ENCODE data around the gene GORASP1. TPM values are rescaled to one million over a fixed set of nuclear protein-coding genes. Genes with fewer than 3 reads are reported as not detected.
A peak's percentile ranks its signal among the peaks of the same experiment; 100 is the strongest.

Gene GORASP1
- total RNA-seq, 2 donors from 2014 or later = 21.2 to 24.2 TPM

DNA sequence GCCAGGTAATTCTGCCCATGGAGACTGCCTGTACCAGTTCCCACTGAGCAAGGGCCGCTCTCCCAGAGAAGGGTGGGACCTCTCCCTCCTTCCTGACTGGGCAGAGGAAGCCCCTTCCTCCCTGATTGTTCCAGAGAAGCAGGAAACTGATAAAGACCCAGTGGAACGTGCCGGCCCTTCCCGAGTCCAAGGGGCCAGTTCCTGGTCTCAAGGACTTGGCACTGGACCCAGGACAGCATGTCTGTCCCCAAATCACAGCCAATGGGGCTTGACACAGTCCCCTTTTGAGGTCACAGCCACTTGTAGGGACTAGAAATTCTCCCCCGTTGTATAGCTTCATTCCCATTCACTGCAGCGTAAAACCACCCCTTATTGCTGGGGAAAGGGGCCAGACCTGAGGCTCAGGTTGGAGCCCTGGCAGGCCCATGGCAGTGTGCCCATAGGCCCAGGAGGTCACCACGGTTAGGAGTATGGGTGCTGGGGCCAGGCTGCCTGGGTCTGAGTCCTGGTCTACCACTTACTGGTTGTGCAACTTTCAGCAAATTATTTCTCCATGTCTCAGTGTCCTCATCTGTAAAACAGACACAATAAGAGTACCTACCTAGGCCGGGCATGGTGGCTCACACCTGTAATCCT lies 27.9 kb upstream of the GORASP1 start:
- ATAC-seq (replicated peaks) = no peak
- Mint-ChIP-seq H3K4me1 (peaks cover 19% of the 10 kb centered on the region), H3K4me3 (no peak overlapping the region), H3K27ac (peak overlapping the region; percentile 71), H3K9me3 (no peaks in the 10 kb centered on the region), H3K36me3 (ENCODE audit: low read depth) (peaks cover 33% of the 10 kb centered on the region), H3K27me3 (no peaks in the 10 kb centered on the region)

DNA sequence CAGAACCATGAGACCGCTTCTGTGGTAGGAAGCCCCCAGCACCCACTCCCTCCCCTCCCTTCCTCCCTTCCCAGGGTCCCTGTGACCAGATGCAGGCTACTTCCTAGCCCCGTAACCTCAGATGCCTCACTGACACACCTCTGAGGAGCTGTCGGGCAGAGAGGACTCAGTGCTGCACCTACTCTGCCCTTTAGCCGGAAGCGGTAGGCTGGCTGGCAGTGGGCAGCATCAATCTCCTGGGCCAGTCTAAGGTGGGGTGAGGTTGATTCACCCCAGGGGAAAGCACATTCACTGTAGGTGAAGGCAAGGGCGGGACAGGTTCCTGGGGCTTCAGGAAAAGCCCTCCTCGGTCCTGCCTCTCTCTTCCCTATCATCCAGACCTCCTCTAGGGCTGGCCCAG lies 26.9 kb upstream of the GORASP1 start:
- Mint-ChIP-seq H3K4me3 (no peak overlapping the region), H3K4me1 (peaks cover 10% of the 10 kb centered on the region), H3K27ac (peak overlapping the region; percentile 71), H3K9me3 (no peaks in the 10 kb centered on the region), H3K27me3 (no peaks in the 10 kb centered on the region), H3K36me3 (ENCODE audit: low read depth) (peaks cover 24% of the 10 kb centered on the region)
- ATAC-seq (replicated peaks) = no peak

DNA sequence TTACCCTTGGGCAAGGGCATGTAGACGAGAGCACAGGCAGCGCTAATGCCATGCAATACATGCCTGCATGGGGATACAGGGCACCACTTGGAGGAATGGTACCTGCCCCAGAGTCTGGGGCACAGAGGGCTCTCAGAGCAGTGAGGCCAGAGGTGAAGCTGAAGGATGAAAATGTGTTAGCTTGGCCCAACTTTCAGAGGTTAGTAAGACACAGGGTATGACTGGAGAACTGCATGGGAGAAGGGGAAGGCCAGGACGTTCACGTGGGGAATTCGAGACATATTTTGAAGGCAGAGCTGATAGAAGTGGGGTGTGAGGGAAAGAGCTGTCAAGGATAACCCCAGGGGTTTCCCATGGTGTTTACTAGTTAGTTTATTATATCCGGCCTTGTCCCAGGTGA lies 26.4 kb upstream of the GORASP1 start:
- Mint-ChIP-seq H3K27me3 (no peaks in the 10 kb centered on the region), H3K4me3 (no peak overlapping the region), H3K9me3 (no peaks in the 10 kb centered on the region), H3K36me3 (ENCODE audit: low read depth) (peaks cover 22% of the 10 kb centered on the region), H3K27ac (peak overlapping the region; percentile 63), H3K4me1 (peaks cover 6% of the 10 kb centered on the region)
- no peak for ATAC-seq (replicated peaks)

DNA sequence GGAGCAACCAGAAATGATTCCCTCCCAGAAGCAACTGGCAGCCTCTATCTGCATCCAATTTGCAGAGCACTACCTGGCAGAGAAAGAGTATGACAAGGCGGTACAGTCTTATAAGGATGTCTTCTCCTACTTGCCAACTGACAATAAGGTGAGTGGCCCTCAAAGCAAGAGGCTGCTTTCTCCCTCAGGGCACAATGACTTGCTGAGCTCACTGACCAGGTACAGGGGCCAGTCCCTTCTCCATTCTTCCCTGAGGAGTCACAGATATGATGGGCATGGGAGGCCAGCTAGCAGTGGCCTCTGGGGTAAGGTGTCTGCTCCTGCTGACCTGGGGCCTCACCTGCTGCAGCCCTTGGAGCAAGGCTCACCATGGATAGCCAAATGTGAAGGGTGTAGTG lies 25.7 kb upstream of the GORASP1 start:
- no peak for ATAC-seq (replicated peaks)
- no peaks in the 10 kb centered on the region for H3K27me3 Mint-ChIP-seq
- no peak overlapping the region for H3K4me3 Mint-ChIP-seq
- peaks cover 16% of the 10 kb centered on the region for H3K36me3 Mint-ChIP-seq (ENCODE audit: low read depth)
- no peaks in the 10 kb centered on the region for H3K9me3 Mint-ChIP-seq
- H3K4me1 Mint-ChIP-seq = peaks cover 2% of the 10 kb centered on the region
- peak overlapping the region; percentile 63 for H3K27ac Mint-ChIP-seq

DNA sequence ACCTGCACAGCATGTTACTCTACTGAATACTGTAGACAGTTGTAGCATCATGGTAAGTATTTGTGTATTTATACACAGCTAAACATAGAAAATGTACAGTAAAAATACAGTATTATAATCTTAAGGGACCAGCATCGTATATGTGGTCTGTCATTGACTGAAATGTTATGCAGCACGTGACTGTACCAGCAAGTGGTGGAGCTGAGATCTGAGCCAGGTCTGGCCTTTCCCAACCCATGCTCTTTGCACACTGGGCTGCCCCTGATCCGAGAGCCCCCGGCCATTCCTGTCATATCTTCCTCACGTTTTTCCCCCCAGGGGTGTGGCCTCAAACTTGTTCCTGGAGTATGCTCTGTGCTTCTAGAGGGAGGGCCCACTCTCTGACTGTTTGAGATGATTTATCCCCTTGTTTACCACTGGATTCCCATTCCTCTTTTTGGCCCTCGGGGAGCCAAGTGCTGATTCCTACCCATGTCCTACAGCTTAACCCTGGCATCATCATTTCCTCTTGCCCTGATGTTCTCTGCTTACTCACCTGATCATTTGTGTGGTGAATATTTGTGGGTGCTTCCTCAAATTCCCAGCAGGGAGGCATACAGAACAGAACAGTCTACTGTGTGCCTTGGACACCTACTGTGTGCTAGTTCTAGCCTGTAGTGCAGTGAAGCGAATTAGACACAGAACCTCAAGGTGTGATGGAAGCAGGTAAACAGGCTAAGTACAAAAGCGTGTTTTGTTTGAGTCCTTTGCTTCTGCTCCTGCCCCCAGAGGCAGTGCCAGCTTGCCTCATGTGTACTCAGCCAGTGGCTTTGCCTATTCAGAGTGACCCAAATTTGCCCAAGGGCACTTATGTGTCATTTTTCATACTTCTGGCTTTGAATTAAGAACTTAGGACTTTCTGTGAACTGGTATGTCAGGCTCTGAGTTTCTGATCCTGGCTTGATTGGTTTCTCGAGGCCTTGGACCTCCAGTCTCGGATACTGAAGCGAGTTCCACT lies 25.0 kb upstream of the GORASP1 start:
- Mint-ChIP-seq H3K36me3 (ENCODE audit: low read depth) (peaks cover 9% of the 10 kb centered on the region), H3K27ac (peak overlapping the region; percentile 63), H3K4me3 (no peak overlapping the region), H3K9me3 (no peaks in the 10 kb centered on the region), H3K4me1 (peaks cover 9% of the 10 kb centered on the region), H3K27me3 (no peaks in the 10 kb centered on the region)
- no peak for ATAC-seq (replicated peaks)

DNA sequence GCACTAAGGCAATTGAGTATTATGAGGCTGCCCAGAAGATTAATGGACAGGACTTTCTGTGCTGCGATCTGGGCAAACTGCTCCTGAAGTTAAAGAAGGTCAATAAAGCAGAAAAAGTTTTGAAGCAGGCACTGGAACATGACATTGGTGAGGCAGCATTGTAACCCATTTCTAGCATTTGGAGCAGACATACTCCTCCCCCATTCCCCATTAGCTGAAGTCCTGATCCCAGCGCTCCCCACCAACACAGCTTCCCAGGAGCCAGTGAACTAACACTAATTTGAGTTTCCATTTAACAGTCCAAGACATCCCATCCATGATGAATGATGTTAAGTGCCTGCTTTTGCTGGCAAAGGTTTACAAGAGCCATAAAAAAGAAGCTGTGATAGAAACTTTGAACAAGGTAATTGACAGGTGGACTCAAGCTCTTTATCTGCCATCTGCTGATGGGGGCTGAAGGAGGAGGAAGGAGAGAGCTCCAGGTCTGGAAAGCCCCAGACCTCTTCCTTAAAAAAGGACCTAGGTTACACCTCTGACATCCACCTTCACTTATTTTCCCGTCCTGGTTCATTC lies 23.4 kb upstream of the GORASP1 start:
- Mint-ChIP-seq H3K4me3 (no peak overlapping the region), H3K27me3 (no peaks in the 10 kb centered on the region), H3K36me3 (ENCODE audit: low read depth) (no peaks in the 10 kb centered on the region), H3K4me1 (peaks cover 20% of the 10 kb centered on the region), H3K9me3 (no peaks in the 10 kb centered on the region), H3K27ac (peak overlapping the region; percentile 6)
- no peak for ATAC-seq (replicated peaks)

DNA sequence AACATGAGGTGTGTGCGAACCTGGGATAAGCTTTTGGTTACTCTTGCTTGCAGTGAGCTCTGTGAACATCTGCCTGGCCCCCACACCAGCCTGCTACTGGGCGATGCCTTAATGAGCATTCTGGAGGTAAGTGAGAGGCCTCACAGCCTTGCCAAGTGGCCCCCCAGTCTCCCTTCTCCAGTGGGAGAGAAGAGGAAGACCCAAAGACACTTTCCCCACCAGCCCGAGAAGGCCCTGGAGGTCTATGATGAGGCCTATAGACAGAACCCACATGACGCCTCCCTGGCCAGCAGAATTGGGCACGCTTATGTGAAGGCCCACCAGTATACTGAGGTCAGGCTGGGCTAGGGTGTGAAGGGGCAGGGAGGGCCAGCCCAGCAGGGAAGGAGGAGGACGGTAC lies 22.6 kb upstream of the GORASP1 start:
- H3K4me1 Mint-ChIP-seq = peaks cover 20% of the 10 kb centered on the region
- no peaks in the 10 kb centered on the region for H3K36me3 Mint-ChIP-seq (ENCODE audit: low read depth)
- H3K27me3 Mint-ChIP-seq = no peaks in the 10 kb centered on the region
- no peaks in the 10 kb centered on the region for H3K9me3 Mint-ChIP-seq
- H3K4me3 Mint-ChIP-seq = no peak overlapping the region
- peak overlapping the region; percentile 49 for H3K27ac Mint-ChIP-seq
- no peak for ATAC-seq (replicated peaks)

DNA sequence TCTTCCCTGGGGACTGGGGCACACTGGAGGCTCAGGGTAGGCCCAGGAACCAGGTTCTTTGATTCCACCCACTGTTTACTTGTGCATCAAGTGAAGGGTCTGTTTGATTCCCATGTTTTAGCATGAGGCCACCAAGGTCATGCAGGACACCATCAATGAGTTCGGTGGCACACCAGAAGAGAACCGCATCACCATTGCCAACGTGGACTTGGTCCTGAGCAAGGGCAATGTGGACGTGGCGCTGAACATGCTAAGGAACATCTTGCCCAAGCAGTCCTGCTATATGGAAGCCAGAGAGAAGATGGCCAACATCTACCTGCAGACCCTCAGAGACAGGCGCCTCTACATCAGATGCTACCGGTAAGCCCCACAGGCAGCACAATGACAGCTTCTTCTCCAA lies 21.5 kb upstream of the GORASP1 start:
- no peak overlapping the region for H3K27ac Mint-ChIP-seq
- no peak overlapping the region for H3K4me3 Mint-ChIP-seq
- no peak for ATAC-seq (replicated peaks)
- no peaks in the 10 kb centered on the region for H3K27me3 Mint-ChIP-seq
- no peaks in the 10 kb centered on the region for H3K9me3 Mint-ChIP-seq
- H3K36me3 Mint-ChIP-seq (ENCODE audit: low read depth) = no peaks in the 10 kb centered on the region
- H3K4me1 Mint-ChIP-seq = peaks cover 20% of the 10 kb centered on the region

DNA sequence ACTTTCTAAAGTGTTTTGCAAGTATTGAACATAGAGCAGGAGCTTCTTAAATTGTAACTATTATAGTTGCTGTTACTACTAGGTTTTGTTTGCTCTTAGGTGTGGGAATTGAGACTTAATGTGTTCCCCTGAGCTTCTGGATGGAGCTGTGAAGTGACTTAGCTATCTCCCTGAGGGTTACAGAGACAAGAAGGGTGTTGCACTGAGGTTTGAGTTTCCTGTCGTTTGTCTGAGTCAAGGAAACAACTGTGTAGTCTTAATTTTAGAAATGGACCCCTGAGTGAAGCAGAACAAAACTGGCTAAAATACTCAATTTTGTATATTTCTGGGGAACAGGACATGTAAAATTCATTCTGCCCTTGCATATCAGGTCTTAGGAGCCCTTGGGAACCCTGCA lies 20.5 kb upstream of the GORASP1 start:
- no peaks in the 10 kb centered on the region for H3K27me3 Mint-ChIP-seq
- H3K4me3 Mint-ChIP-seq = peak overlapping the region; percentile 8
- ATAC-seq (replicated peaks) = peak; percentile 40
- H3K9me3 Mint-ChIP-seq = no peaks in the 10 kb centered on the region
- no peaks in the 10 kb centered on the region for H3K36me3 Mint-ChIP-seq (ENCODE audit: low read depth)
- peaks cover 20% of the 10 kb centered on the region for H3K4me1 Mint-ChIP-seq
- peak overlapping the region; percentile 74 for H3K27ac Mint-ChIP-seq

DNA sequence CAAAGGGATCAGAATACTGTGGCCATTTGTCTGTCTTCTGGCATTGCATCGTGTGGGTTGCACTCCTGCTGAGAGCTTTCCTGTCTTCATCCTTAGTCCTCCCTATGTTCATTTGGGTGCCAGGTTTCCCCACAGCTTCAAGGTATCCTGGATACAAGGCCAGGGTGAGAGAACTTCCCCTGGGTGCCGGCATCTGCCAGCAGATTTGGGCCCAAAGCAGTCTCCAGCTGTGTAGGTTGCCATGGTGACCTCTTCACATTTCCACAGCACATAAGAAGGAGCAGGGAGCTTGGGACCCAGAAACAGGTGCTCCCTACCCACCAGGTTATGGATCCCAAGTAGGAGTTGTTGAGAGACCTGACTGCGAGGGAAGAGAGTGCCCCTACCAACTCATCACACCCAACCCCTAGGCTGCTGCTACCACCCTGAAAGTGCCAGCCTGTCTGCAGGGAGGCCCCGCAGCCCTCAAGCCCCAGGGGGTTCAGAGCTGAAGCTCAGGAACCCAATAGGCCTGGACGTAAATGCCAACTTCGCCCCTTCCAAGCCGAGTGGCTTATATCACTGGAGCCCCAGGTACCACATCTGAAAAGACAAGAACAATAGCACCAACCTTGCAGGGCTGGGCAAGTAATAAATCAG lies 20.0 kb upstream of the GORASP1 start:
- ATAC-seq (replicated peaks) = no peak
- Mint-ChIP-seq H3K36me3 (ENCODE audit: low read depth) (no peaks in the 10 kb centered on the region), H3K27ac (peak overlapping the region; percentile 74), H3K27me3 (no peaks in the 10 kb centered on the region), H3K4me3 (peak overlapping the region; percentile 8), H3K9me3 (no peaks in the 10 kb centered on the region), H3K4me1 (peaks cover 20% of the 10 kb centered on the region)

DNA sequence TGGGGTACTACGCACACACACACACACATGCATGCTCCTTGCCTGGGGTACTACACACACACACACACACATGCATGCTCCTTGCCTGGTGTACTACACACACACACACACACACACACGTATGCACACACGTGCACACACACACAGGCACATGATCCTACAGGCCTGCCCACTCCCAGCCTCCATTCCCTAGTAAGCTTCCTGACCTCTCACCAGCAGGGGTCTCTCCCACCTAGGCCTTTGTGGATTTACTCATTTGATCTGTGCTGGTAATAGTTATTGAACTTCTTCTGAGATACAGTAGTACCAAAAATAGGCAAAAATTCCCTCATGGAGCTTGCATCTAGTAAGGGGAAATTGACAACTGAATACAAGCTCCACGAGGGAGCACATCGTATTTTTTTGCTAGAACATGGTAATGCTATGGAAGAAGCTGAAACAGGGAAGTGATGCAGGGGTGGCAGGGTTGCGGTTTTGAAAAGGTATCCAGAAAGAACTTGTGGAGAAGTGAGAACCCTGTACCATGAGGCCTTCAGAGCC lies 19.2 kb upstream of the GORASP1 start:
- peak; percentile 64 for ATAC-seq (replicated peaks)
- H3K27me3 Mint-ChIP-seq = no peaks in the 10 kb centered on the region
- peak overlapping the region; percentile 74 for H3K27ac Mint-ChIP-seq
- H3K4me1 Mint-ChIP-seq = peaks cover 20% of the 10 kb centered on the region
- H3K9me3 Mint-ChIP-seq = no peaks in the 10 kb centered on the region
- H3K36me3 Mint-ChIP-seq (ENCODE audit: low read depth) = no peaks in the 10 kb centered on the region
- no peak overlapping the region for H3K4me3 Mint-ChIP-seq

DNA sequence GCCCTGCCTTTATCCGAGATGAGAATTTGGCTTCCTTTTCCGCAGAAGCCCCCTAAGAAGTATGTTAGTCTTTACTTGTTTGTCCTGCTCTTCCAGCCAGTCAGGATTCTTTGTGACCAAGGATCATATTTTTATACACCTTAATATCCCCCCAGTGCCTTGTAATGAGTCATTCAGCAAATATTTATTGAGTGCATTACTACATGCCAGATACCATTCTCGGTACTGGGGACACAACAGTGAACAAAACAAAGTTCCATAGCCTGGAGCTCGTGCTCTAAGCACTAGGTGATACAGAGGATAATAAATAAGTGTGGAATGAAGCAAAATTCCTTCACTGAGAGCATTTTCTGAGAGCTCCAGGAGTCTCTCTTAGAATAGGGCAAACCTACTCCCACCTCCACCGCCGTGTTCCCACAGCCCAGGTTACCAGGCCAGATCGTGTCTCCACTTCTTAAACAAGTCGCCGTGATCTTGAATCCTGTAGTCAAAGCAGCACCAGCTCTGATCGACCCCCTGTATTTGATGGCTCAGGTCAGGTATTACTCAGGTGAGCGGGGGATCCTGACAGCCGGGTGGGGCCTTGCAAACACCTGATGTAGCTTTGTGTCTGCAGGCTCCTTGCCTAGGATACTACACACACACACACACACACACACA lies 18.5 kb upstream of the GORASP1 start:
- Mint-ChIP-seq H3K27ac (no peak overlapping the region), H3K4me3 (no peak overlapping the region), H3K9me3 (no peaks in the 10 kb centered on the region), H3K36me3 (ENCODE audit: low read depth) (no peaks in the 10 kb centered on the region), H3K27me3 (no peaks in the 10 kb centered on the region), H3K4me1 (peaks cover 20% of the 10 kb centered on the region)
- no peak for ATAC-seq (replicated peaks)

DNA sequence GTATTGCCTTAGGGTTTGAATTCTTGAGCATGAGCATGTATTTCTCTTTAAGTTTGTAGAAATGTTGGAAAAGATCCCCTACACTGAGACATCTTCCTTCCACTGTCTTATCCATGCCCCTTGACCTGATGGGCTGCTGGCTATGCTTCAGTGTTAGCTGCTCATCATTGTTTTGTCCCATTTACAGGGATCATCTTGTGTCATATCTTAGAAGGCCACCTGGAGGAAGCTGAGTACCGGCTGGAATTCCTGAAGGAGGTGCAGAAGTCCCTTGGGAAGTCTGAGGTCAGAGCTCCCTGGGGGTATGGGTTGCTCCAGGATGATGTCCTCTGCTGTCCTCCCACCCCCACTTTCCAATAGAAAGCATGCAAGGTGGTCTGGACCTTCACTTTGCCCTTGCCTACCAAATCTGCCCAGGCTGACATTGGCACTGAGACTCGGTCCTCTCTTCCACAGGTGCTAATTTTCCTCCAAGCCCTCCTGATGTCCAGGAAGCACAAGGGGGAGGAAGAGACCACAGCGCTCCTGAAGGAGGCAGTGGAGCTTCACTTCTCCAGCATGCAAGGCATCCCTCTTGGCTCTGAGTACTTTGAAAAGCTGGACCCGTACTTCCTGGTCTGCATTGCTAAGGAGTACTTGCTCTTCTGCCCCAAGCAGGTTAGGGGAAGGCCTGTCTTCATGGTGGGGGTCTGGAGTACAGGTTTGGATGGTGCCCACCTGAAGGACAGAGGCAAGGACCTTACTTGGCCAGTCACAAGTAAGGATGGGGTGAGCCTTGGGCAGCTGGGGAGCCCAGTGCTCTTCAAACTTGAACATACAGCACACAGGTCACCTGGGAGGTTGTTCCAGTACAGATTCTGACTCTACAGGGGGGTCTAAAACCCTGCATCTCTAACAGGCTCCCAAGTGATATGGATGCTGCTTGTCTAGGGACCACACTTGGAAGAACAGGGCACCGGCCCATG lies 17.7 kb upstream of the GORASP1 start:
- H3K9me3 Mint-ChIP-seq = no peaks in the 10 kb centered on the region
- no peaks in the 10 kb centered on the region for H3K27me3 Mint-ChIP-seq
- peaks cover 20% of the 10 kb centered on the region for H3K4me1 Mint-ChIP-seq
- no peak for ATAC-seq (replicated peaks)
- no peaks in the 10 kb centered on the region for H3K36me3 Mint-ChIP-seq (ENCODE audit: low read depth)
- no peak overlapping the region for H3K27ac Mint-ChIP-seq
- no peak overlapping the region for H3K4me3 Mint-ChIP-seq

Measured in activated T-helper 17 cell treated with anti-CD3 and anti-CD28 coated beads, Interleukin-2, amount 50 U/mL, for 72 hours (primary cell).